ENCODE results near the gene MYO9A.
"Not testable (repeated sequence)": the region's sequence is repeated elsewhere in the genome, so short reads cannot be mapped to it uniquely, and the experiment has no call there.

DNA sequence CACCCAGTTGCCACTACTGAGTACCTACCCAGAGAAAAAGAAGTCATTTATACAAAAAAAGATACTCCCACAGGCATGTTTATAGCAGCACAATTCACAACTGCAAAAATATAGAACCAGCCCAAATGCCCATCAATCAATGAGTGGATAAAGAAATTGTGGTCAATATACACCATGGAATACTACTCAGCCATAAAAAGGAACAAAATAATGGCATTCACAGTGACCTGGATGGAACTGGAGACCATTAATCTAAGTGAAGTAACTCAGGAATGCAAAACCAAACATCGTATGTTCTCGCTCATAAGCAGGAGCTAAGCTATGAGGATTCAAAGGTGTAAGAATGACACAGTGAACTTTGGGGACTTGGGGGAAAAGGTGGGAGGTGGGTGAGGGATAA is 61.7 kb downstream of the MYO9A start:
- TF ChIP-seq, protein P1, sequence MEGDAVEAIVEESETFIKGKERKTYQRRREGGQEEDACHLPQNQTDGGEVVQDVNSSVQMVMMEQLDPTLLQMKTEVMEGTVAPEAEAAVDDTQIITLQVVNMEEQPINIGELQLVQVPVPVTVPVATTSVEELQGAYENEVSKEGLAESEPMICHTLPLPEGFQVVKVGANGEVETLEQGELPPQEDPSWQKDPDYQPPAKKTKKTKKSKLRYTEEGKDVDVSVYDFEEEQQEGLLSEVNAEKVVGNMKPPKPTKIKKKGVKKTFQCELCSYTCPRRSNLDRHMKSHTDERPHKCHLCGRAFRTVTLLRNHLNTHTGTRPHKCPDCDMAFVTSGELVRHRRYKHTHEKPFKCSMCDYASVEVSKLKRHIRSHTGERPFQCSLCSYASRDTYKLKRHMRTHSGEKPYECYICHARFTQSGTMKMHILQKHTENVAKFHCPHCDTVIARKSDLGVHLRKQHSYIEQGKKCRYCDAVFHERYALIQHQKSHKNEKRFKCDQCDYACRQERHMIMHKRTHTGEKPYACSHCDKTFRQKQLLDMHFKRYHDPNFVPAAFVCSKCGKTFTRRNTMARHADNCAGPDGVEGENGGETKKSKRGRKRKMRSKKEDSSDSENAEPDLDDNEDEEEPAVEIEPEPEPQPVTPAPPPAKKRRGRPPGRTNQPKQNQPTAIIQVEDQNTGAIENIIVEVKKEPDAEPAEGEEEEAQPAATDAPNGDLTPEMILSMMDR (IDR thresholded peaks at IDR 0.05), result not testable (repeated sequence)
- TF ChIP-seq POLR2A (IDR thresholded peaks at IDR 0.05), result not testable (repeated sequence)

Measured in heart left ventricle (tissue), 13 donors.